ENCODE results near the gene ASCC2.
"Not testable (repeated sequence)": the region's sequence is repeated elsewhere in the genome, so short reads cannot be mapped to it uniquely, and the experiment has no call there.

Gene ASCC2

DNA sequence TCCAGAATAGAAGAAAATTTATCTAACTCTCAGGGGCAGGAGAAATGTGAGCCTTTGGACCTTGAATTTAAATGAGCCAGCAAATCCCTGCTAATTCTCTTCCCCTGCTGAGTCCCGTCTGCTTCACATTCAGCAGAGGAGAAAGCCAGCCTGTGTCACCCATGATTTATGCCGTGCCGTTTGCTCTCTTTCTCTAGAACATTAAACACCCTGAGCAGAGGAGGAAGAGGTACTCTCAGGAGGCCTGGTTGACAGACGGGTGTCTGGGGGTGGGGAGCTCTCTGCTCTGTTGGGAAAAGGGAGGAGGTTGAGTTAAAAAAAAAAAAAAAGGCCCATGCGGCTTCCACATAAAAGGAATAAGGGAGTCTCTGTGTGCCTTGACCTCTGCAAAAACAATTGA lies 33.6 kb upstream of the ASCC2 start:
- TF ChIP-seq, protein P1, sequence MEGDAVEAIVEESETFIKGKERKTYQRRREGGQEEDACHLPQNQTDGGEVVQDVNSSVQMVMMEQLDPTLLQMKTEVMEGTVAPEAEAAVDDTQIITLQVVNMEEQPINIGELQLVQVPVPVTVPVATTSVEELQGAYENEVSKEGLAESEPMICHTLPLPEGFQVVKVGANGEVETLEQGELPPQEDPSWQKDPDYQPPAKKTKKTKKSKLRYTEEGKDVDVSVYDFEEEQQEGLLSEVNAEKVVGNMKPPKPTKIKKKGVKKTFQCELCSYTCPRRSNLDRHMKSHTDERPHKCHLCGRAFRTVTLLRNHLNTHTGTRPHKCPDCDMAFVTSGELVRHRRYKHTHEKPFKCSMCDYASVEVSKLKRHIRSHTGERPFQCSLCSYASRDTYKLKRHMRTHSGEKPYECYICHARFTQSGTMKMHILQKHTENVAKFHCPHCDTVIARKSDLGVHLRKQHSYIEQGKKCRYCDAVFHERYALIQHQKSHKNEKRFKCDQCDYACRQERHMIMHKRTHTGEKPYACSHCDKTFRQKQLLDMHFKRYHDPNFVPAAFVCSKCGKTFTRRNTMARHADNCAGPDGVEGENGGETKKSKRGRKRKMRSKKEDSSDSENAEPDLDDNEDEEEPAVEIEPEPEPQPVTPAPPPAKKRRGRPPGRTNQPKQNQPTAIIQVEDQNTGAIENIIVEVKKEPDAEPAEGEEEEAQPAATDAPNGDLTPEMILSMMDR (IDR thresholded peaks at IDR 0.05; ENCODE audit: extremely low read depth, insufficient read depth, missing control alignments): no peak
- DNase-seq (ENCODE audit: low spot score): no peak
- in situ Hi-C loops (cut with MboI; ENCODE audit: low pct_unique_long_range_greater_than_20kb, low sequenced_read_pairs, unreplicated experiment): no loop called here

DNA sequence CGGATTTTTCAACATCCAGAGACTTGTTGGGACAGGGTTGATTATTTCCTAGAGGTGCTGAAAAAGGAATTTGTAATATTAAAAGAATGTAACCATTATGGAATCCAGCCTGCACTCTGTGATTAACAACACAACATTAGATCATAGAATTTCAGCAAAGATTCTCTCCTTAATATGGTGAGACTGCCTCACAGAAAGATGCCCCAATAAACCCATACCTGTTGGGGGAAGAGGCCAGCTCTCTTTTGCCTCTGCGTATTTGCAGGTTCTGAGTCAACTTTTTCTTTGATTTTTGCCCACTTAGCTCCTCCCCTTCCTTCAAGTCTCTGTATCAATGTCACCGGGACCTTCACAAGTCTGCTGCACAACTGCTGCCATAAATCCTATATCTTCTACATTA lies 32.5 kb upstream of the ASCC2 start:
- in situ Hi-C loops (cut with MboI; ENCODE audit: low pct_unique_long_range_greater_than_20kb, low sequenced_read_pairs, unreplicated experiment): no loop called here
- no peak for DNase-seq (ENCODE audit: low spot score)
- TF ChIP-seq, protein P1 (IDR thresholded peaks at IDR 0.05; ENCODE audit: extremely low read depth, insufficient read depth, missing control alignments): no peak

DNA sequence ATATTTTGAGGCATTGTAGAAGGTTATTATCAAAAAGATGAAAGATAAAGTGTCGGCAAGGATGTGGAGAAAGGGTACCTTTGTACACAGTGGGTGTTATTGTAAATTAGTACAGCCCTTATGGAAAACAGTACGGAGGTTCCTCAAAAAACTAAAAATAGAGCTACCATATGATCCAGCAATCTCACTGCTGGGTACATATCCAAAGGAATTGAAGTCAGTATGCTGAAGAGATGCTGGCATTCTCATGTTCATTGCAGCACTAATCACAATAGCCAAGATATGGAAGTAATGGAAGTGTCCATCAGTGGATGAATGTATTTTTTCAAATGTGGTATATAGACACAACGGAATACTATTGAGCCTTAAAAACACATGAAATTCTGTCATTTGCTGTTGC lies 29.8 kb upstream of the ASCC2 start:
- in situ Hi-C loops (cut with MboI; ENCODE audit: low pct_unique_long_range_greater_than_20kb, low sequenced_read_pairs, unreplicated experiment): no loop called here
- no peak for DNase-seq (ENCODE audit: low spot score)
- TF ChIP-seq, protein P1 (IDR thresholded peaks at IDR 0.05; ENCODE audit: extremely low read depth, insufficient read depth, missing control alignments): no peak

DNA sequence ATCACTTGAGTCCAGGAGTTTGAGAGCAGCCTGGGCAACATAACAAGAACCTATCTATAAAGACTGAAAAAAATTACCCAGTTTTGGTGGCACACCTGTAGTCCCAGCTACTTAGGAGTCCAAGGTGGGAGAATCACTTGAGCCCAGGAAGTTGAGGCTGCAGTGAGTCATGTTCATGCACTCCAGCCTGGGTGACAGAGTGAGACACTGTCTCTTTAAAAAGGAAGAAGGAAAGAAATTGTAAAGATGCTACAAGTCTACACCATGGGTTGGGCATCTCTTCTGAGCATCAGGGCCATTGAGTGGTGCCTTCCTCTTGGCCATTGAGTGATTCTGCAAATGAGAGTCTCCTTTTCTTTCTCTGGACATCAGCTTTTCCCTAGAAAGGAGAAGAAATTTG lies 29.2 kb upstream of the ASCC2 start:
- in situ Hi-C loops (cut with MboI; ENCODE audit: low pct_unique_long_range_greater_than_20kb, low sequenced_read_pairs, unreplicated experiment): no loop called here
- TF ChIP-seq, protein P1 (IDR thresholded peaks at IDR 0.05; ENCODE audit: extremely low read depth, insufficient read depth, missing control alignments): no peak
- no peak for DNase-seq (ENCODE audit: low spot score)

DNA sequence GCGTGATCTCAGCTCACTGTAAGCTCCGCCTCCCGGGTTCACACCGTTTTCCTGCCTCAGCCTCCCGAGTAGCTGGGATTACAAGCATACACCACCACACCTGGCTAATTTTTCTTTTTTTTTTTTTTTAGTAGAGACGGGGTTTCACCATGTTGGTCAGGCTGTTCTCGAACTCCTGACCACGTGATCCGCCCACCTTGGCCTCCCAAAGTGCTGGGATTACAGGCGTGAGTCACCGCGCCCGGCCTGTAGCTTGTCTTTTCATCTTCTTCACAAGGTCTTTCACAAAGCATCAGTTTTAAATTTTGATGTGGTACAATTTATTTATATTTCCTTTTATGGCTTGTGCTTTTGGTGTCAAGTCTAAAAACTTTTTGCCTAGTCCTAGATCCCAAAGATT lies 27.5 kb upstream of the ASCC2 start:
- DNase-seq (ENCODE audit: low spot score); in situ Hi-C loops (cut with MboI; ENCODE audit: low pct_unique_long_range_greater_than_20kb, low sequenced_read_pairs, unreplicated experiment): not testable (repeated sequence)

DNA sequence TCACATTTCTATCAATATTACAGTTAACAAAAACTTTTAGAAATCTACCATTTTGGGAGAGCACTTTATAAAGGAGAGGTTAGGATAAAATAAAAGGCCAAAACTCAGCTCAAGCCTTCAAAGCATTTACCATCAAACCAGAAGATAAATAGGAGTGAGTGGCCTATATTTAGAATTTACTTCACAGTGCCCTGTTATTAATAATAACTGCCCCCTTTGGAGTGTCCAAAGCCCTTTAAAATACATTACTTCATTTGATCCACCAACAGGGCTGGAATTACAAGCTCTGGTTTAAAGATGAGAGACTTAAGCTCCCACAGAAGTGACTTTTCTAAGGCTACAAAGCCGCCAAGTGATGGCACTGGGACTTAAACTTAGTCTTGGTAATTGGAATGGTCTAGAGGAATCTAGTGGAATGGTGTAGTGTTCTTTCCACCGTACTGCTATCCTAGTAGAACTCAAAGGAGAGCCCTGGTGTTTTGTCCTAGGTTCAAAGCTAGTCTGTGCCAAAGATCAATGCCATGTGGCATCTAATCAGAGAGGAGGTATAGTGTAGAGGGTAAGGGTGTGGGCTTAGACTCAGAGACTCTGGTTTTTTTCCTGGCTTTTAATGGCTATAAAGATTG lies 23.7 kb upstream of the ASCC2 start:
- TF ChIP-seq, protein P1 (IDR thresholded peaks at IDR 0.05; ENCODE audit: extremely low read depth, insufficient read depth, missing control alignments): no peak
- in situ Hi-C loops (cut with MboI; ENCODE audit: low pct_unique_long_range_greater_than_20kb, low sequenced_read_pairs, unreplicated experiment): no loop called here
- DNase-seq (ENCODE audit: low spot score): no peak

DNA sequence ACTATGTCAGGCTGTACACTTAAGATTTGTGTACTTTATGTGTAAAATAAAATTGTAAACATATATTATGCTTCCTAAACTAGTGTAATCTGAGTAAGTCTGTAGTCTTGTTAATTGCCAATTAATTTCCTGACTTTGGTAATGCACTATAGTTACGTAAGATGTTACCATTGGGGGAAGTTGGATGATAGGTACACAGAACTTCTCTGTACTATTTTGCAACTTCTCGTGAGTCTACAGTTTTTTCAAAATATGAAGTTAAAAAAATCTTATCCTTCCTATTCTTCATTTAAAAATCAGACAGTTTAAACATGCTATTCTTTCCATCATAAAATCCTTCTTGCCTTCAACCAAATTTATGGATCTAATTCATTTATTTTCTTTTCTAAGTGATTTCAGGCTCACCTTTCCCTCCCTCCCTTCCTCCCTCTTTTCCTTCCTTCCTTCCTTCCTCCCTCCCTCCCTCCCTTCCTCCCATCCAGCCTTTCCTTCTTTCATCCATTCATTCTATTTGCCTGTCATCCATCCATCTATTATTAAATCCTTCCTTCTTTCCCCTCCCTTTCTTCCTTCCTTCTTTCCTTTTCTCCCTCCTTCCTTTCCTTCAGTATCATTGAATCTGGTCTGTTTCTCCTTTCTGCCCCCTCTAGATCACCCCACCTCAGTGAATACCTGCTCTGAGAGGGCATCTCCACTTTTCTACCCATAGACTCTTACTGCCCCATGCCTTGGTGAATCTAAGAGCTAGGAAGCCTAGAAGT lies 22.1 kb upstream of the ASCC2 start:
- TF ChIP-seq, protein P1 (IDR thresholded peaks at IDR 0.05; ENCODE audit: extremely low read depth, insufficient read depth, missing control alignments): no peak

DNA sequence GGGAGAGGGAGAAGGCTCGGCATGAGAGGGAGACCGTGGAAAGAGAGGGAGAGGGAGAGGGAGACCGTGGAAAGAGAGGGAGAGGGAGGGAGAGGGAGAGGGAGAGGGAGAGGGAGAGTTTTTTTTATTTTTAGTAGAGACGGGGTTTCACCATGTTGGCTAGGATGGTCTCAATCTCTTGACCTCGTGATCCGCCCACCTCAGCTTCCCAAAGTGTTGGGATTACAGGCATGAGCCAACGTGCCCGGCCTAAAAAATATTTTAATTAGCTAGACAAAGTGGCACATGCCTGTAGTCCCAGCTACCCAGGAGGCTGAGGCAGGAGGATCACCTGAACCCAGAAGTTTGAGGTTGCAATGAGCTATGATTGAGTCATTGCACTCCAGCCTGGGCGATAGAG lies 21.0 kb upstream of the ASCC2 start:
- DNase-seq (ENCODE audit: low spot score); in situ Hi-C loops (cut with MboI; ENCODE audit: low pct_unique_long_range_greater_than_20kb, low sequenced_read_pairs, unreplicated experiment): not testable (repeated sequence)

More for the DNA sequence above, 22.1 kb upstream of the ASCC2 start:
- in situ Hi-C loops (cut with MboI; ENCODE audit: low pct_unique_long_range_greater_than_20kb, low sequenced_read_pairs, unreplicated experiment): no loop called here
- no peak for DNase-seq (ENCODE audit: low spot score)

All from GM13977 (cell line).